HG03457 (cell line): ENCODE results near the gene ATP1B2.

Experiments used
- ATAC-seq: cut with Tn5 transposase; IDR thresholded peaks from one replicate; pipeline ENCODE4 v1.9.1; 2021; ENCODE audit warnings: moderate number of reproducible peaks; ENCODE audit not compliant: unreplicated experiment

Gene ATP1B2

DNA sequence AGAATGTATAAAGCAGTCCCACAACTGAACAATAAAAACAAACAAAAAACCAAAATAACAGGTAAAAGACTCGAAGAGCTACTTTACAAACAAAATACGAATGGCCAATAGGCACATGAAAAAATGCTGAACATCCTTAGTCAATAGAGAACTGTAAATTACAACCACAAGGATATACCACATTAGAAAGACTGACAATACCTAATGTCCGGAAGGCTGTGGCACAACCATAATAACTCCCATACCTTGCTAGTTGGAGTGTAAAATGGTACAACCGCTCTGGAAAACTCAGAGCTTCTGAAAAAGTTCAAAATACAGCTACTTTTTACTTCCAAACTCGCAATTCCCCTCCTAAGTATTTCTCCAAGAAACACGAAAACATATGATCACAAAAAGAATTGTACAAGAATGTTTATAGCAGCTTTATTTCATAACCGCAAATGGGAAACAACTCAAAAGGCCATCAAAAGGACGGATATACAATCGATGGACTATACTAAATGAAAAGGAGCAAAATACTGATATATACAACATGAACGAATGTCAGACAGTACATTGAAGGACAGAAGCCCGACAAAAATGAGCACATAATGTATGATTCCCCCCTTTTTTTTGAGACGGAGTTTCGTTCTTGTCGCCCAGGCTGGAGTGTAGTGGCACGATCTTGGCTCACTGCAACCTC, 34.3 kb downstream of the ATP1B2 start:
- no peak for ATAC-seq

- ATAC-seq: peak; percentile 34
Measured at GRCh38 chr17:7685533-7686221, 35.0 kb downstream of the ATP1B2 start.

DNA sequence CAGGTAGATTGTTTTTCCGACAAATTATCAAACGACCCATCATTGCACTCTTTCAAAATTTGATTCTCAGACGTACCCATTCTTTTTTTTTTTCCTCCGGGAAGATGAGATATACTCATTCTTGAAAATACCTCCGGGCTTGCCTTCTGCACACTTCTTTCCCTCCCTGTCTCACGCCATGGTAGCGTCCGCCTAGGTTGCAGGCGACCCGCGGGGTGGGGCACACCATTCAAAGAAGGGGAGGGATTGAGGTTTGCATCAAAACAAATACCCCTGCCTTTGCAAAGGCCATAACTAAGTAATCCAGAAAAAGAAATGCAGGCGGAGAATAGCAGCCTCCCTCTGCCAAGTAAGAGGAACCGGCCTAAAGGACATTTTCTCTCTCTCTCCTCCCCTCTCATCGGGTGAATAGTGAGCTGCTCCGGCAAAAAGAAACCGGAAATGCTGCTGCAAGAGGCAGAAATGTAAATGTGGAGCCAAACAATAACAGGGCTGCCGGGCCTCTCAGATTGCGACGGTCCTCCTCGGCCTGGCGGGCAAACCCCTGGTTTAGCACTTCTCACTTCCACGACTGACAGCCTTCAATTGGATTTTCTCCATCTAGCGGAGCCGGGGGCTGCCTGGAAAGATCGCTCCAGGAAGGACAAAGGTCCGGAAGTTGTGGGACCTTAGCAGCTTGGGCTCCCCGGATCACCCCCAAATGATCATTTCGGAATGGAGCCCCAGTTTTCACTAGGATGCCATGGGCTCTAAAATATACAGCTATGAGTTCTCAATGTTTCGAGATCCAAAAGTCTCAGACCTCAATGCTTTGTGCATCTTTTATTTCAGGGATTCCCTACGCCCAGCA, 35.7 kb downstream of the ATP1B2 start:
- ATAC-seq: peak; percentile 34

DNA sequence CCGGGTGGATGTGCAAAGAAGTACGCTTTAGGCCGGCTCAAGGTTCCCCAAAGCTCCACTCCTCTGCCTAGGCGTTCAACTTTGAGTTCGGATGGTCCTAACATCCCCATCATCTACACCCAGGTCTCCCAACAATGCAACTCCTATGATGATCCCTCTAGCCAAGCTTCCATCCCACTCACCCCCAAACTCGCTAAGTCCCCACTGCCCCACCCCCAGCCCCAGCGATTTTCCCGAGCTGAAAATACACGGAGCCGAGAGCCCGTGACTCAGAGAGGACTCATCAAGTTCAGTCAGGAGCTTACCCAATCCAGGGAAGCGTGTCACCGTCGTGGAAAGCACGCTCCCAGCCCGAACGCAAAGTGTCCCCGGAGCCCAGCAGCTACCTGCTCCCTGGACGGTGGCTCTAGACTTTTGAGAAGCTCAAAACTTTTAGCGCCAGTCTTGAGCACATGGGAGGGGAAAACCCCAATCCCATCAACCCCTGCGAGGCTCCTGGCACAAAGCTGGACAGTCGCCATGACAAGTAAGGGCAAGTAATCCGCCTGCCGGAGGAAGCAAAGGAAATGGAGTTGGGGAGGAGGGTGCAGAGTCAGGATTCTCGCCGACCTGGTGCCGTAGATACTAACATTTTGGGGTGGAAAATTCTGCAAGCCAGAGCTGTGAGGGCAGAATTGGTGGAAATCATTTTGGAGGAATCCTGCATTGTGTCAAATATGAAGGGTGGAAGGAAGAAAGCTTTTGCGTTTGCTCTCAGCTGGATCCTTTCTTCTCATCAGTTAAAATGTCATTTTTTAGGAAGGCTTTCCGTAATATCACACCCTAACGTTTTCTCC, 36.6 kb downstream of the ATP1B2 start, which contains the start of gene TP53:
Gene TP53 (minus strand): TSS at position 419 of the 836 bp plus-strand sequence. CDS start 10,896 bp downstream, outside the sequence.
- ATAC-seq: no peak

- peak; percentile 62 for ATAC-seq
Measured at GRCh38 chr17:7687908-7688807, 37.4 kb downstream of the ATP1B2 start, which contains the start of gene WRAP53. Gene WRAP53 (plus strand): TSS chr17:7688477. CDS start chr17:7688649, 172 bp downstream.

GRCh38 chr17:7688808-7689316, 38.1 kb downstream of the ATP1B2 start:
- no peak for ATAC-seq

- ATAC-seq: no peak
Measured at GRCh38 chr17:7695586-7695985, 44.9 kb downstream of the ATP1B2 start.

DNA sequence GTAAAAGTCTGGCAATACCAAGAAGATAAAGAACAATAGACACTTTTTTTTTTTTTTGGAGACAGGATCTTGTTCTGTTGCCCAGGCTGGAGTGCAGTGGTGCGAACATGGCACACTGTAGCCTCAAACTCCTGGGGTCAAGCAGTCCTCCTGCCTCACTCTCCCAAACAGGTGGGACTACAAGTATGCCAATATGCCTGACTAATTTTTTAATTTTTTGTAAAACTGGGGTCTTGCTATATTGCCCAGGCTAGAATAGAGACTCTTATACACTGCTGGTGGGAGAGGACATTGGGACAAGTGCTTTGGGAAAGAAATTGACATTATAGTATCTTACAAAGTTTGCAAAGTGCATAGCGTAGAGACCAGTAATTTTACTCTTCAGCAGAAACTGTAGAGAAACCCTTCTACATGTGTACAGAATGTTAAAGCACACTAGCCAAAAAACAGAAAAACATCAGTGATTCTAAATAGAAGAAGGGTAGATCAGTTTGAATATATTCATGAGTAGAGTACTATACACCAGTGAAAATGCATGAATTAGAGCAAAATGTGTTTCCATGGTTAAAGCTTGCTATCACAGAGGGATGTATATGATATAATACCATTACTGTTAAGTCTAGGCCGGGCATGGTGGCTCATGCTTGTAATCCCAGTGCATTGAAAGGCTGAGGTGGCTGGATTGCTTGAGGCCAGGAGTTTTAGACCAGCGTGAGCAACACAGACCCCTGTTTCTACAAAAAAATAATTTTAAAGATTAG, 47.3 kb downstream of the ATP1B2 start:
- no peak for ATAC-seq

- no peak for ATAC-seq
Measured at GRCh38 chr17:7700510-7700909, 49.8 kb downstream of the ATP1B2 start.

- no peak for ATAC-seq
Measured at GRCh38 chr17:7701681-7702080, 51.0 kb downstream of the ATP1B2 start.

DNA sequence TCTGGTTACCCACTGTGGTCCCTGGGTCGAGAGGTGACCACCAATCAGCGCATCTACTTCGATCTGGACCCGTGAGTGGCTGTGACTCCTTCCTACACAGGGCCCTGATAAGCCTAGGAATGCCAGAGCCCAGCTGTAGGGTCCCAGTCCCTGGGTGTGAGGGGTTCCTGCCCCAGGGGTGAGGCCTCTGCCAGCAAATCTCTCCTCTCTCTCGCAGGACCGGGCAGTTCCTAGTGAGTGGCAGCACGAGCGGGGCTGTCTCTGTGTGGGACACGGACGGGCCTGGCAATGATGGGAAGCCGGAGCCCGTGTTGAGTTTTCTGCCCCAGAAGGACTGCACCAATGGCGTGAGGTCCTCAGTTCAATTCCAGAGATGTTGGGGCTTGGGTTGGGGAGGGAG, 52.0 kb downstream of the ATP1B2 start:
- ATAC-seq: no peak

- ATAC-seq: no peak
Measured at GRCh38 chr17:7703584-7704479, 53.1 kb downstream of the ATP1B2 start.

DNA sequence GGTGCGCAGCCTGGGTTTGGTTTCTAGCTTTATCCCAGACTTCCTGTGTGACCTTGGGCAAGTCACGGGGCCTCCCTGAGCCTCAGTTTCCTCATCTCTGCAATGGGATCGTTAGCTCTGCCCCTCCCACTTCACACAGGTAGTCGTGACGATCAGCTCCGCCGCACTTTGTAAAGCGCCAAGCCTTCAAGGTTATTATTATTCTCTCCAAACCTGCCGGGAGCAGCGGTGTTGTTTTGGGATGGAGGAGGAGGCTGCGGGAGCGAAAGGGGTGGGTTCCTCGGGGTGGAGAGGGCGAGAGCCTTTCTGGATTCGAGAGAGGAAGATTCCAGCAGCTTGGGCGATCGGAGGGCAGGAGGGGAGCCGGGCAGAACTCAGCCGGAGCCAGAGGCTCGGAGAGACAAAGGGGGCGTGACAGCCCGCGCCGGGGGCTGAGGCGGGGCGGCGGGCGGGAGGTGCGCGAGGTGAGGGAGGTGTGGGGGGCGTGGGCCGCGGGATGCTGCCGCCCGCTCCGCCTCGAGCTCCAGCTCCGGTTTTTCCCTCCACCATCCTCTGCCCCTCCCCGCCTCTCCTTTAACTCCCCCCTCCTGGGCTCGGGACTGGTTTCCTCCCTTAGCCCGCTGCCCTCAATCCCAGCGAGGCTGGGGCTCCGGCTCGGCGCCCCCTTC, 54.0 kb downstream of the ATP1B2 start, which contains the start of gene EFNB3:
Gene EFNB3 (plus strand): TSS at position 602 of the 668 bp plus-strand sequence. CDS start 397 bp downstream, outside the sequence.
- no peak for ATAC-seq

GRCh38 chr17:7705269-7706255, 54.8 kb downstream of the ATP1B2 start:
- ATAC-seq: no peak

- ATAC-seq: no peak
Measured at GRCh38 chr17:7706631-7707354, 56.1 kb downstream of the ATP1B2 start.
